Suppressor macrophage treated with lipopolysaccharide for 1 hour (primary cell): ENCODE measurements around the gene ATP6V0E1.

ENCODE experiments used
- DNase-seq, 3 donors: peaks; one replicate each; pipeline ENCODE4 v3.0.0-alpha.2; 2020 to 2022

ATP6V0E1 gene

DNA sequence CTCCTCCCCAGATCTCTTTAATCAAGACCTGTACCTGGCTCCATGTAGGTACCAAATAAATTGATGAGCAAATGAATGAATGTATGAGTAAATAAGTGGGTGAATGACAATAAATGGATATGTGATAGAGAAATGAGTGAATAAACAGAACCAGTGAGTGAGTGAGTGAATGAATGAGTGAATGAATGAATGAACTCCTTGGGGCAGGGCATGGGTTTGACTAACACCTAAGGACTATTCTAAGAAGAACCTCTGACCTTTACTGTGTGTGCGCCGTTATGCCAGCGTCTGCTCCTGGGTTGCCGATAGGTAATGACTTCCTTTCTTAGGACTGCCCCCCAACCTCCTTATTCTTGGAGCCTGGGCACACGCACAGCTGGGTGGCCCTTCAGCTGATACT lies 26.1 kb upstream of the ATP6V0E1 start:
- no peak for DNase-seq

DNA sequence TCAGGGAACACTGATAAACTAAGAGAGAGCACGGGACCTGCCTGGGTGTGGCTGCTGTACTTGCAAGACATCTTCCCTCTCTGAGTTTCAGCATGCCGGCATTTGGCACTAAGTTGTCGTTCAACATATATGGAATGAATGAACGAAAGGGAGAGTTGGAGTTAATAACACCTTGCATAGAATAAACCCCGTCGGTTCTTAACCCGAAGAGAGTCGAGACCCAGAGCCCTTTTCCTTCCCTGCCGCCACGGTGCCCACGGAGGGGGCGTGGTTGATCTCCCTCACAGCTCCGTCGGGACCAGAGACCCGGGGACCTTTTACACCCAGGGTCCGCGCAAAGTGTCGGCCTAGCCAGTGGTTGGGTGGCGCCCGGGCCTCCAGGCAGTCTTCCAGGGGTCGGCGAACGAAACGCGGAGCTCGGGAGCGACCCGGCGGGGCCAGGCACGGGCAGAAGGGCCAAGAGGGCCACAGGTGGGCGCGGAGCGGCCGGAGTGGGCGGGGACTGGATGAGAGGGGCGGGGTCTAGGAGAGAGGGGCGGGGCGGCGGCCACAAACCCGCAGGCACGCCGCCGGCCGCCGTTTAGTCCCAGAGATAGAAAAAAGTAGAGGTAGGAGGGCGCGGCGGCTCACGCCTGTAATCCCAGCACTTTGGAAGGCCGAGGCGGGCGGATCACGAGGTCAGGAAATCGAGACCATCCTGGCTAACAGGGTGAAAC lies 25.1 kb upstream of the ATP6V0E1 start:
- peak; percentile 72 to 91 (median 80) for DNase-seq

DNA sequence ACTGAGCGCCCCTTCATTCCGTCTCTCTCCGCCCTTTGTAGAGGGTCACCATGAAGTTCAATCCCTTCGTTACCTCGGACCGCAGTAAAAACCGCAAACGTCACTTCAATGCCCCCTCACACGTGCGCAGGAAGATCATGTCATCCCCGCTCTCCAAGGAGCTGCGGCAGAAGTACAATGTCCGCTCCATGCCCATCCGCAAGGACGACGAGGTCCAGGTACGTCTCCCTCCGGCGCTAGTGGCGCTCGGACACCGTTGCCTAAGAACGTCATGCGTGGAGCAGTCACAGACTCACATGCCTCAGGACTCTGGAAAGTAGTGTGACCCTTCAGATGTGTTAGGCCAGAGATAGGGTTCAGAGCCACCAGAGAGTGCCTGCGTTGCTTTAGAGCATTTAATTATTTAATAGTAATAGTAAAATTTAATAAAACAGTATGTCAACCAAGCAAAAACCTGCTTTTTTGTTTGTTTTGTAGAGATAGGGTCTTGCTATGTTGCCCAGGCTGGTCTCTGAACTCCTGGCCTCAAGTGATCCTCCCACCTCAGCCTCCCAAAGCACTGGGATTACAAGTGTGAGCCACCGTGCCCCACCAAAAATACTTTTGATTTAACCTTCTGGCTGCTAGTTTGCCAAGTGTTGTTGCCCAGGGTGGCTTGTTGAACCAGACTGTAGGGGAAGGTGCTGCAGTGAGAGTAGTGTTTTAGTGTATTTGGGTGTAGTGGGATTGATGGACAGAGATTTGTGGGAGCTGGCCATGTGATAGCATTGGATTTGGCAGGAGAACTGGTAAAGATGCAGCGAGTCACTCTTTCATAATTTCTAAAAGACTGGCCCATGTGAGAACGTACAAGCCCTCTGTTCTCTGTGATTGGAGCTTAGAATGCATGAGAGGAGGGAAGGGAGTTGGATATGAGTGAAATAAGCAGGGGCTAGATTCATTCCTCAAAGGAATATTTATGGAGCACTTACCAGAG lies 23.5 kb upstream of the ATP6V0E1 start:
- no peak for DNase-seq

DNA sequence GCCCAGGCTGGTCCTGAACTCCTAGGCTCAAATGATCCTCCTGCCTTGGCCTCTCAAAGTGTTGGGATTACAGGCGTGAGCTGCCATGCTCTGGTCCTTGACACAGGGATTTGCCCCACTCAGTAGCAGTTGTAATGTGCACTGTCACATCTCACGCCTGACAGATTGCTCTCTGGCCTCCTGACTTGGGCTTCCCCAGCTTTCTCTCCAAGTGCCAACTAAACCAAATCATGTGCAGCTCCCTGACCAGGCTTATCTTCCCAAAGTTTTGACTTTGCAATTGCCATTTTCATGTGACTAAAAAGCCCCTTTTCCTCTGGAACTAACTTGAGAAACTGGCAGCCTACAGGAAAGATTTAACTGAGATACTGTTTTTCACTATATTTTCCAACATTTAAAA lies 13.7 kb upstream of the ATP6V0E1 start:
- DNase-seq = peak; percentile 21 to 31 (median 28)

DNA sequence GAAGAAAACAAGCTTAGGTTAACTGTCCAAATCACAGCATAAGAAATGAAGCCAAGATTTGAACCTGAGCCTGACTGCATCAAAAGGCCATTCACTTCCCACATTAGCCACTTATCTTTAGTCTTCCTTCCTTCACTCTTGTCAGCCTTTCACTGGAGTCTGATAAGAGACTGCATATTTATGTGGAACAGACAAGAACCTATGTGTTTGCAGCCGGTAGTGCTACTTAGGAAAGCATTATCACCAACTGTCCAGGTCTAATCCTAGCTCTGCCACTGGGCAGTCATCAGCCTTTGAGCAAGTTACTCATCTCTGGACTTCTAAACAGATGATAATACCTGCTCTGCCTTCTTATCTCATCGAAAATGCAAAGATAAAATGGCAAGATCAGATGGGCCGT lies 12.1 kb upstream of the ATP6V0E1 start:
- DNase-seq = no peak

DNA sequence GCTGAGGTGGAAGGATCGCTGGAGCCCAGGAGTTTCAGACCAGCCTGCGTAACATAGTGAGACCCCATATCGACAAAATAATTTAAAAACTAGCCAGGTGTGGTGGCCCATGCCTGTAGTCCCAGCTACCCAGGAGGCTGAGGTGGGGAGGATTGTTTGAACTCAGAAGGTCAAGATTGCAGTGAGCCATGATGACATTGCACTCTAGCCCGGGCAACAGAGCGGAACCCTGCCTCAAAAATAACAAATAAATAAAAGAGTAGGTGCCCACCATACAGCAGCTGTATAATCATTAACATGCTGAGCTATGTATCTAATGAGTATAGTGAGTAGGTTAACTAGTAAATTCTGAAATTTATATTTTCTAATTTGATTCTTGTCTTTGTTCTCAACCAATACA lies 11.0 kb upstream of the ATP6V0E1 start:
- no peak for DNase-seq

DNA sequence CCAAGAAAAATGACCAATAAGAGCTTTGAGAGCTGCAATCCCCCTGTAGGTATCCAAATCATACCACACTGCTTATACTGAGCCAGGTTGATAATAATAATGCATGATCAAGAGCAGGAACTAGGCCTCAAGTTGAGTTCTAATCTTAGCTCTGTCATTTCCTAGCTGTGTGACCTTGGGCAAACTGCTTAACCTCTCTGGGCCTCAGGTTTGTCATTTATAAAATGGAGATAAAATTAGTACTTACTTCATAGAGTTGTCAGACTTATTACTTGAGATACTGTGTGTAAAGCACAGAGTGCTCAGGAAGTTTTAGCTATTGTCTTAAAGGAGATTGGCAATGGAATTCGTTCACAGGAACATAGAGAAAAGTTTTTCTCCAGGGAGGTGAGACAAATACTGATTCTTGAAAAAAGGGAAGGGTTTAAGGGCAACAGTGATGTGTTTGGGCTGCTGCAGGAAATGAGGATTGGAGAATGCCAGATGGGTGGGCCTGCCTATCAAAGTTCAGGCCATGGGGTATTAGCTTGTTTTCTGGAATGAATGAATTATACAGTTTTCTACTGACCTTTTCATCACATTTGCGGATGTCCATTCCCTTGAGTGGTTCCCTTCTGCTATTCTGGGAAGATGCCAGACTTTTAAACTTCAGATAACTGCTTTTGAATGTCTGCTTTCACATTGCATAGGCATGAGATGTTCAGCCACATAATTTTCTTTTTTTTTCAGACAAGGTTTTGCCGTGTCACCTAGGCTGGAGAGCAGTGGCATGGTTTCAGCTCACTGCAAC lies 10.2 kb upstream of the ATP6V0E1 start:
- DNase-seq = no peak

DNA sequence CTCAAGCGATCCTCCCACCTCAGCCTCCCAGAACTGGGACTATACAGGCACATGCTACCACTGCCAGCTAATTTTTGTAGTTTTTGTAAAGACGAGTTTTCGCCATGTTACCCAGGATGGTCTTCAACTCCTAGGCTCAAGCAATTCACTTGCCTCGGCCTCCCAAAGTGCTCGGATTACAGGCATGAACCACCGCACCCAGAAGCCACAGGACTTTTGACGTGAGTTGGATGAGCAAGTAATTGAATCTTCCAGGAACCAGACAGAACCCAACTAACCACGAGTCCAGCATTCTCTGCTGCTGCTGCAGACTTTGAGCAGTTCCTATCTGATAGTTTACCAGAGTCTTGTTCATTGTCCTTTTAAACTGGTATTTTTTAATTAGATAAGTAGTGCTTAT lies 9.6 kb upstream of the ATP6V0E1 start:
- DNase-seq = no peak

DNA sequence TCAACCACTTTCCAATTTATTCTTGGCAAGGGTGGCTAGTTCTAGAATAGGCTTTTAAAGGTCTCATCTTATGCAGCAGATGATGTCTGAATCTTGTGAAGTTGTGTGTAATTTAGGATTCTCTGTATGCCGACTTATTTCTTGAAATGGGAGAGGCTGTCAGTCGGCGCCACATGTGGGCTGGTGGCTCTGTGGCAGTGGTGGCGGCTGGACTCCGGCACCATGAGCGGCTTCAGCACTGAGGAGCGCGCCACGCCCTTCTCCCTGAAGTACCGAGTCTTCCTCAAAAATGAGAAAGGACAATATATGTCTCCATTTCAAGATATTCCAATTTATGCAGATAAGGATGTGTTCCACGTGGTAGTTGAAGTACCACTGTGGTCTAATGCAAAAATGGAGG lies 8.3 kb upstream of the ATP6V0E1 start:
- DNase-seq = no peak

DNA sequence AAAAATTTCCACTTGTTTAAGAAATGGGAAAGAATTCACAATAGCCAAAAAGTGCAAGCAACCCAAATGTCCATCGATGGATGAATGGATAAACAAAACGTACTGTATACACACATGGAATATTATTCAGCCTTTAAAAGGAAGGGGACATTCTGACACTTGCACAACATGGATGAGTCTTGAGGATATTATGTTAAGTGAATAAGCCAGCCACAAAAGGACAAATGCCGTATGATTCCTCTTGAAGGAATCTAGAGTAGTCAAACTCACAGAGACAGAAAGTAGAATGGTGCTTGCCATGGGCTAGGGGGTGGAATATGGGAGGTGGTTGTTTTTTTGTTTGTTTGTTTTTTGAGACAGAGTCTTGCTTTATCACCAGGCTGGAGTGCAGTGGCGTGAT lies 3.8 kb upstream of the ATP6V0E1 start:
- no peak for DNase-seq

DNA sequence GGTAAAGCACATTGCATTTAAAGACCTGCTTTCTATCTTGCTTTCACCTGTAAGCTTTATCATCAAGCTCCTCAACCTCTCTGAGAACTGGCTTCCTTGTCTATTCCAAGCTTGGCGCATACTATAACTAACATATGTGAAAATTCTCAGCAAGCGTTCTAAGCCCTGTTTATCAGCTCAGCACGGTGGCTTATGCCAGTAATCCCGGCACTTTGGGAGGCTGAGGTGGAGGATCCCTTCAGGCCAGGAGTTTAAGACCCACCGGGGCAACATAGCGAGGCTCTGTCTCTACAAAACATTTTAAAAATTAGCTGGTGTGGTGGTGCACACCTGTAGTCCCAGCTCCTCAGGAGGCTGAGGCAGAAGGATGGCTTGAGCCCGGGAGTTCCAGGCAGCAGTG lies 1.6 kb upstream of the ATP6V0E1 start:
- no peak for DNase-seq

DNA sequence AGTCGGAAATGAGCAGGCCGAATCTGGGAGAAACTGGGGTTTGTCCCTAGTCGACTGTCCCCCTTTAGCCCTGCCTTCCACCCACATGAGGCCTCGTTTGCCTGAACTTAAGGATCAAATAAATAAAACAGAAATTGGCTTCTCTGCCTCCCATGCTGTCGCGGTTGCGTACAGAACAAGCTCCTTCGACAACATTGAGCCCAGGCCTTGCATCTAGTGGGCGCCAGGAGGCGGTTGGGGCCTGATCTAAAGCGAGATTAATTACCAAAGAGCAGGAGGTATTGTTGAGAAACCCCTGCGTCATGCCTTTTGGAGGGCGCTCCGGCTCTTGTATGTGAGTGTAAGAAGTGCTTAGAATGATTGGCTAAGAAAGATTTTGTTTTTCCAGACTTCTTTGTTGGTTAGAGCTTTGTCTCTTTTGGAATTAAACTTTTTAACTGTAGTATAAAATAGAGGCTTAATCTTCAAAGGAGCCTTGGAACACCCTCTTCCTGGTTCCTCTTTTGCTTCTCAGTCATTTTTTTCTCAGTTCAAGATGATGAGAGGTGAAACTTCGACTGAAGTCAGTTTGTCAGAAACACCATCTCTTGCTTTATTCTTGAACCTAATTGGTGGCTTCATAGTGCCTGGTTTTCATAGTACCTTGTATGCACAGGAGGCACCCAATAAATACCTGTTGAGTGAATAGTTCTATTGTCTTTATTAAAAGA lies 828 bp downstream of the ATP6V0E1 start:
- peak; percentile 87 to 90 (median 88) for DNase-seq

DNA sequence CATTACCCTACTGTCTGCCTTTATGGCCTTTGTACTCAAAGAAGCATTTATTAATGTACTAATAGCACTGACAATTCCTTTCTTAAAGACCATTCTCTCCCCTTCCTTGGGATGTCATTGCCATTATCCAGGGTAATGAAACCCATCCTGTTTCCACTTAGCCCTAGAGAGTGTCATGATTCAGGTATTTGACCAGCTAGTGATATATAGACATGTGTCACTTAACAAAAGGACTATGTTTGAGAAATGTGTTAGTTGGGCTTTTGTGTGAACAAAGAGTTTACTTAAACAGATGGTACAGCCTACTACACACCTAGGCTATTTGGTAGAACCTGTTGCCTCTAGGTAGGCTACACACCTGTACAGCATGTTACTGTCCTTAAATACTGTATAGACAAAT lies 2.0 kb downstream of the ATP6V0E1 start:
- no peak for DNase-seq

DNA sequence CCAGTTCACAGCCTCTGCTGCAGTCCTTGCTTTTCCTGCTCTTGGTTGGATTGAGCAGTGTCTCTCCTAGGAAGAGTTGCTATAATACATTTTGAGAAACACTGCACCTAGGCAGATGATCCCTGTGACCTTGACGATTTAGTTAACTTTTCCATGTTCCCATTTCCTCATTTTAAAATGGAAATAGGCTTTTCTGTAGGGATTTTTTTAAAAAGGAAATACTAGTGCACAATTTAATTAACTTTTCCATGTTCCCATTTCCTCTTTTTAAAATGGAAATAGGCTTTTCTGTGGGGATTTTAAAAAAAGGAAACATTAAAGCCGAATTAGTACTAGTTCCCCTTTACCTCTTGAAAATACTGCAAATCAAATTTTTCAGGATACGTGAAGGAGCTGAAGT lies 4.7 kb downstream of the ATP6V0E1 start:
- peak in 2 of 3 donors; percentile 42 to 48 for DNase-seq

DNA sequence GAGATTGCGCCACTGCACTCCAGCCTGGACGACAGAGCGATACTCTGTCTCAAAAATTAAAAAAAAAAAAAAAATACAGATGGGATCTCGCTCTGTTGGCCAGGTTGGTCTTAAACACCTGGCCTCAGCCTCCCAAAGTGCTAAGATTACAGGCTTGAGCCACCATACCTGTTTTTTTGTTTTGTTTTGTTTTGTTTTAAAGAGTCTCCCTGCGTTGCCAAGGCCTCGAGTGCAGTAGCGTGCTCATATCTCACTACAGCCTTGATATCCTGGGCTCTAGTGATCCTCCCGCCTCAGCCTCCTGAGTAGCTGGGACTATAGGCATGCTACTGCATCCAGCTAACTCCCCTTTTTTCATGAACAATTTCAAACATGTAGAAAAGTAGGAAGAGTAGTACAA lies 7.2 kb downstream of the ATP6V0E1 start:
- DNase-seq = no peak

DNA sequence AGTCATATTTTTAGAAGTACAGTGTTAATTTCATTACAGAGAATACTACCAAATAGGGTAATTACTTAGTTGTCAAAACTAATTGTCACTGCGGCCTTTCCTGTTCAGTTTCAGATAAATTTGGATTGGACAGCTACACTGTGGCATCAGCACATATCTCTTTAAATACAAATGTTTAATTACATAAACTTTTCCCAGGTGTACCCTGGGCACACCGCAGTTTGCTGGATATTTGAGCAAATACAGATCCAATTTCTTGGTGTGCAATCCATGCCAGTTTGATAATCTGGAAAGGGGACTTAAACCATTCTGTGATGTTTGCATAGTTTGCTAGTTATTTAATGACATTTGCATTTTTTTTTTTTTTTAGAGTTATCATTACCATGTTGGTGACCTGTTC lies 10.8 kb downstream of the ATP6V0E1 start:
- no peak for DNase-seq

DNA sequence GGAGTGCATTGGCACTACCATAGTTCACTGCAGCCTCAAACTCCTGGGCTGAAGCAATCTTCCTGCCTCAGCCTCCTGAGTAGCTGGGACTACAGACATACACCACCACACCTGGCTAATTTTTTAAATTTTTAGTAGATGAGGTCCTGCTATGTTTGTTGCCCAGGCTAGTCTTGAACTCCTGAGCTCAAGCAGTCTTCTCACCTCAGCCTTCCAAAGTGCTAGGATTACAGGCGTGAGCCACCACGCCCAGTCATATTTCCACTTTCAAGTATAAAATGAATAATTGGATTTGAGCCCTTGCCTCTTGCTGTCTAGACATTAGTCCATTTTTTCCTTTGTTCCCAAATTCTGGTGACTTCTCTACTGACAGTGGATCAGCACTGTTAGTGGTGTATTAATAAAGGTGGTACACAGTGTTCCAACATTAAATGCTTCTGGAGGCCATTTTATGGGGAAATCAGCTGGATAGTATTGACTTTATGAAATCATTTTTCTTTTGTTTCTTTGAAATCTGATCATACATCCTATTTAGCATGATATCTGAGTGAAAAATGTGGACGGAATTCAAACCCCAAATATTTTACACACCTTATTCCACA lies 15.9 kb downstream of the ATP6V0E1 start:
- no peak for DNase-seq

DNA sequence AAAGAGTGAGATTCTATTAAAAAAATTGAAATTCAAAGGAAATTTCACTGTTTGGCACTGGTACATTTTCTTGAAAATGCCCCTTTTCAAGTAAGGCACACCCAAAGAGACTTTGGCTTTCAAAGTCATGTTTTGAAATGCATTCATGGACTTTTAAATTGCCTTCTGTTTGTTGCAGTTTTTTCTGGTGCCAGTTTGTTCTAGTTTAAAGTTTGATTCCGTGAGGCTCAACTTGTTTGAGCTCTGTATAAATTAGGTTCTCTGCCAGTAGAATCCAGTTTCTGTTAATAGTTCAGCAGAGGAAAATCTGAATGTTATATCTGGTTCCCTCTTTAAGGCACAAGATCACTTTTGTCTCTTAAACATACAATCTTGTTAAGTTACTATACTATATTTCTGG lies 16.4 kb downstream of the ATP6V0E1 start:
- DNase-seq = no peak

DNA sequence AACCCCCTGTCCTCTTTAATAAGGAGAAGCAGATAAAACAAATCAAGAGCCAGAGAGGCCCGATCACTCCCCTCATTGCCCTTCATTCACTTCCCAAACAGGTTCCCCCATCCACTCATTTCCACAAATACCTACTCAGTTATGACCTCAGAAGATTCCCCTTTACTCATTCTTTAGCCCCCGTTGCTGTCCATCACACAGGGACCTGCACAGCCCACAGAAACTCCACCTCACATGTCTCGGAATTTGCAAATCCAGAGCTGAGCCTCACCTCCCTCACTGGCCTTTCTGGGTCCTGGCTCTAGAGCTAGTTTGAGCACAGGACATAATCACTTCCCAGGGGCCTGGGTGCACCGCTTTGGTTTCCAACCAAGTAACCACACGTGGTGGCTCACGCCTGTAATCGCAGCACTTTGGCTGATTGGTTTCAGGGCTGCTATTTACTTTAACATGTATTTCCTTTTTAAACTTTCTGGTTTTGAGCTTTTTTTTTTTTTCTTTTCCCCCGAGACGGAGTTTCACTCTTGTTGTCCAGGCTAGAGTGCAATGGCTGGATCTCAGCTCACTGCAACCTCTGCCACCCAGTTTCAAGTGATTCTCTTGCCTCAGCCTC lies 17.8 kb downstream of the ATP6V0E1 start:
- no peak for DNase-seq

DNA sequence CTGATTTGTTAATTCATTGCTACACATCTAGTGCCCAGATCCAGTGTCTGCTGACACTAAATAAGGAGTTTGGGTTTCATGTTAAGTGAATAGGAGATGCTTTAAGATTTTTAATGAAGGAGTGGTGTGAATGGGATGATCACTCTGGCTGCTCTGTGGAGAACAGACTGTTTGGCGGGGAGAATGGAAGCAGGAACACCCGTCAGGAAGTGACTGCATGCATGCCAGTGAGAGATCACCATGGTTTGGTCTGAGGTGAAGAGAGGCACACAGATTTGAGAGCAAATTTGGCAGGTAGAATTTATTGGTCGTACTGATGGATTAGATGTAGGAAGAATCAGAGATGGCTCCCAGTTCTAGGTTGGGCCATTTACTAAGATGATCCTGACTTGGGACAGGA lies 19.8 kb downstream of the ATP6V0E1 start:
- no peak for DNase-seq

DNA sequence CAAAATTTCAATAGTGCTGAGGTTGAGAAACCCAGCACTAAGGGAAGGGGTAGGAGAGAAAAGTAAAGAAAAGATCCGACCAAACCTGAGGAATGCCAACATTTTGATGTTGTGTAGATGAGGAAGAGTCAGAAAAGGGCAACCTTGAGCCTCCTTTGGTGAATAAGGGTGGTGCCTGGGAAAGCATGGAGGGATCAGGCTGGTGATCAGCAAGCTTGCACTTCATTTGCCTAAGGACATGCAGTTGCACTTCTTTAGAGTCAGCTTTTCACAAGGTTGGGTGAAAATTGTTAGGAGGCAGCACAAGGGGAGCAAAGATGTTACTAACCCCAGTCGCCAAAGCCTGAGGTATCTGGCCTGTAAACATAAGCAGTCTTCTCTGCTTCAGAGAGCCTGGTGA lies 20.4 kb downstream of the ATP6V0E1 start:
- DNase-seq = no peak

DNA sequence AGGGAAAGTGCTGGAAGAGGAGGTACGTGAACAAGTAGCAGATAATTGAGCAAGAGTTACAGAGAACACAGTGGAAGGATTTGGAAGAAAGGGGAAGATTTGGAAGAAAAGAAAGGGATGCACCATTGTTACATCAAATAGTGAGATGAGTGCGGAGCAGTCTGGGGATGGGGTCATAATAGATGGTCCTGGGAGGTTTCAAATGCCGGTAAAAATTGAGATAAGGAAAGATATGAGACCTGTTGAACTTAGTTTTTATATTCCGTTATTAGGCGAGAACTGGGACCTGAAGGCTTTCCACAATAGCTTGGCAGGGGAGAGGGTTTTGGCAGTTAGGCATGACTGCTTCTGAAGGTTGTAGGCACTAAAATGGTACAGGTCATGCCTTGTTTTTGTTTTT lies 20.9 kb downstream of the ATP6V0E1 start:
- no peak for DNase-seq
